NCI-H1105 (cell line): Measurements from ENCODE around the gene TNFAIP2.
"Not testable (repeated sequence)": the region's sequence is repeated elsewhere in the genome, so short reads cannot be mapped to it uniquely, and the experiment has no call there.

ENCODE experiments used
- DNase-seq: peaks from one replicate; lab custom pipeline; 2025; lab: John Stamatoyannopoulos, UW

The TNFAIP2 gene

DNA sequence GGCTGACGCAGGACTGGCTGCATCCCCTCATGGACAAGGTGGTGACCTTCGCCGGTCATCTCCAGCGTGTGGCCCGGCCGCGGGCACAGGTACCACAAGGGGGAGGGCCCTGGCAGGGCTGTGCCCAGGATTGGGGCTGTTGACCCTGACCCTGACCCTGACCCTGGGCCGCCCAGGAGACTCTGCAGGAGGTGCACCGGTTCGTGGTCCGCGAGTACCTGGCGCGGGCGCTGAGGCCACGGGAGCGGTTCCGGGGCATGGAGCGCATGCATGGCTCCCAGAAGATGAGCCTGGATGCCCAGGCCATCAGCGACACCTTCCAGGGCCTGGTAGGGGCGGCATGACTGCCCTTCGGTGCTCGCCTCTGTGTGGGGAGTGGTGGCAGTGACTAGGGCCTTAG is 15.8 kb upstream of the TNFAIP2 start:
- no peak for DNase-seq

DNA sequence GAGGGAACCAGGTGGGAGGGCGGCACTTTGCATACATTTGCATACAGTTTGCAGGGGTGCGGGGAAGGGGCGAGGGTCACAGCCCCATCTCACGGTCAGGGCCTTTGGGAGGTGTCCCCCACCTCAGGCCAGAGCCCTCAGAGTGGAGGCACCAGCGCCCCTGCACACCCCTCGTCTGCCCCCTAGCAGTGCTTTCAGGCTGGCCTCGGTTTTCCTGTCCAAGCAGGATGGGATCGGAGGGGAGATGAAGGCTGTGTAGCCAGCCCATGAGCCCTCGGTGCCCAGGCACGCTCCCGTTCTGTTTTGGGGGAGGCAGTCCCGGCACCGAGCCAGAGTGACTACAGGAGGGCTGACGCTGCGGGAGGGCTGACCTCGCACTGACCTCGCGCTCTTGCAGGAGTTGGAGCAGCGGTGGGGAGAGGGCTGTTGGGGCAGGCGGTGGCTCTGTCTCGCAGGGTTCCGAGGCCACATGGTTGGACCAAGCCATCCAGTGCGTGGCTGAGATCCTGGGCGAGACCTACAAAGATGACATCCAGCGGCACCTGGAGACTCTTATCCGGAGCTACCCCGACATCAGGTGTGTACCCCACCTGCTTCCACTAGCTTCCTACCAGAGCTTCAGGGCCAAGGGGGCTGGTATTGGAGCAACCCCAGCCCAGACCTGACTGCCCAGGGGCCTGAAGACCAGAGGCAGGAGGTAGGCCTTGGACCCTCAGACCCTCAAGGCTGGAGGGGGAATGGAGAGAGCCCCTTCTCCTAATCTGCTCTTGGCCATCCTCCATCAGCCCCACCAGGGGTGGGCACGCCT is 15.1 kb upstream of the TNFAIP2 start:
- no peak for DNase-seq

DNA sequence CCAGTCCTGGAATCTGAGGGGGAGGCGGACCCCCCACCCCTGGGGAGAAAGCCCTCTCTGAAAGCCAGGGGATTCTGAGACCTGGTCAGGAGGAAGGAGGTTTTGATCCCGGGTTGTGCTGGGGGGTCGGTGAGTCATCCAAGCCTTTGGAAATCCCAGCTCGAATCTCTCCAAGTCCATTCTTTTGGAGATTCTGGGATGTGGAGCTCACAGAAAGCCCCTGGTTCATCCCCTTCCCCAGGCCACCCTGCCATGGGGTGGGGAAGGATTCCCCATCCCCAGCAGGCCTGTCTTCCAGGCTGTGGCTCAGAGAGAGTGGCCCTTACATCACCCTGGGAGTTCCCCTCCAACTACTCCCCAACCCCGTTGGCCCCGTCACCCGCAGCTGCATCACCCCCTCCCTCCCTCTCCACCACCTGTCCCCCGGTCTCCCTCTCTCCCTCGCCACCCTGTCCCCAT is 14.5 kb upstream of the TNFAIP2 start:
- DNase-seq, result peak; percentile 18

DNA sequence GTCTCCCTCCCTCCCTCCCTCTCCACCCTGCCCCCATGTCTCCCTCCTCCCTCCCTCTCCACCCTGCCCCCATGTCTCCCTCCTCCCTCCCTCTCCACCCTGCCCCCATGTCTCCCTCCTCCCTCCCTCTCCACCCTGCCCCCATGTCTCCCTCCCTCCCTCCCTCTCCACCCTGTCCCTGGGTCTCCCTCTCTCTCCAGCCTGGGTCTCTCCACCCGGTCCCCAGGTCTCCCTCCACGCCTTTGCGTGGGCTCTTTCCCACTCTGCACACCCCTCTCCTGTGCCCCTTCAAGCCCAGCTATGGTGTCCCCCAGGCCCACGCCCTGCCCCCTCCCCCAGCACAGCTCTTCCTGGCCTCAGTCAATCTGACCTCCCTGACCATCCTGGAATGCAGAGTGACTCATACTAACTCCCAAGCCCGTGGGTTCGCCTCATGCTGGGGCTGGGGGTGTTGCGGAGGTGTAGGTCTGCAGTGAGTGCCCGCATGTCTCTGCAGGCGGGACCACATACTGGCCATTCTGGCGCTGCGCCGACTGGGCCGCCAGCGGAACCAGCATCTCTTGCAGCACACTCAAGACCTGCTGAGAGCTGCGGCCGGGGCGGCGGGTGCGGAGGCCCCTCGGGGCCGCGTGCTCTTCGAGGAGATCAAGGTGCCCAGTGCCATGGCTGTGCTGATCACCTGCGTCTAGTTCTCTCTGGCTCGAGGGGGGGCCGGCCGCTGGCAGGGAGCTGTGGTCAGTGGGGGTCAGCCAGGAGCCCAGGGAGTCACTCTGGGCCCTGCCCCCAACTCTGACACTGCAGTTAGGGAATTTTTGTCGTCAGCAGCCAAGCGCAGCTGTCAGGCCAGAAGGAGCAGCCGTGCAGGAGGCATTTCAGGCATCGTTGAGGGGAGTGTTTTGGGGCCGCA is 13.5 kb upstream of the TNFAIP2 start:
- DNase-seq, result no peak

DNA sequence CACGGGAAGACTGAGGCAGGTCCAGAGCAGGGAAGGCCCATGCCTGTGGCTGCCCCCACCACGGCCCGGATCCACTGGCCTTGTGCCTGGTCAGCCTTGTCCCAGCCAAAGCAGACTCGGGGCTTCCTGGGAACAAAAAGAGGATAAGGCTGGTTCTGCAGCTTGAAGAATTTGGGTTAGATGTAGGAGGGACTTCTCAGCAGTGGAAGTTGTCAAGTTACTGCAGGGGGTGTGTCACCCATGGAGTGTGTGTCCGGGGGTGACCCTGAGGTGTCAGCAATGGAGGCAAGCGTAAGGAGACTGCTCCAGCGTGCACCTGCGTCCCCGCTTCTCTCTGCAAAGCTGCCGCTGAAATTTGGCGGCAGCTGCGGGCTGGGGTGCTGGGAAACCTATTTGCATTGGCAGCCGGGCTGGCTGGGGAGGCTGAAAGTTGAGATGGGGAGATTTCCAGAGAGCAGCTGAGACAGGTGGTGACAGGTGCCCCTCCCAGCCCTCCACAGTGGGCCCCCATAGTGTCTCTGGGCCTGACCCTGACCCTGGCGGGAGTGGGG is 12.5 kb upstream of the TNFAIP2 start:
- DNase-seq, result no peak

DNA sequence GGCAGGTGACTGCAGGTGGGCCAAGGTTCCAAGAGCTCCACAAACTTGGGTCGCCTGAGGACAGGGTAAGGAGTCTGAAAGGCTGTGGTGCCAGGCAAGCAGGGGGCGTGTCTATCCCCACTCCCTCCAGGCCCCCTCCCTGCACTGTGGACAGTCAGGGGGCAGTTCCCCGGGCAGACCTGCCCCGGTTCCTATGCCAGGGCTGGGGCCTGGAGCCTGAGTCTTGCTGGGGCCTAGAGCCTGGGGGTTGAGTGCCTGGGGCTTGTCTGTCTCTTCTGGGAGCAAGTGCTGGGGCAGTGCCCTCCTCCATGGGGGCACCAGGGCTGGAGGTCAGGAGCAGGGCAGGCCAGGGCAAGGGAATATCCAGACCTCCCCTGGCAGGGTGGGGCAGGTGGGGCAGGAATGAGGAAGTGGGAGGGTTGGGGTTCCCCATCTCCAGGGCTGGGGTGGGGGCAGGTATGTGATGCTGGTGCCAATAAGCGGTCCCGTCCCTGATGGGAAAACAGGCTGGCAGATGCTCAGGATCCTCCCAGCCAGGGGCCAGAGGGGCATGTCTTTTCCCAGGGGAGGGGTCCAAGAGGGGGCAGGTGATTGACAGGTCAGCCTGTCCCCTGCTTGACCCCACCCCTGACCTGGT is 11.9 kb upstream of the TNFAIP2 start:
- DNase-seq, result no peak

DNA sequence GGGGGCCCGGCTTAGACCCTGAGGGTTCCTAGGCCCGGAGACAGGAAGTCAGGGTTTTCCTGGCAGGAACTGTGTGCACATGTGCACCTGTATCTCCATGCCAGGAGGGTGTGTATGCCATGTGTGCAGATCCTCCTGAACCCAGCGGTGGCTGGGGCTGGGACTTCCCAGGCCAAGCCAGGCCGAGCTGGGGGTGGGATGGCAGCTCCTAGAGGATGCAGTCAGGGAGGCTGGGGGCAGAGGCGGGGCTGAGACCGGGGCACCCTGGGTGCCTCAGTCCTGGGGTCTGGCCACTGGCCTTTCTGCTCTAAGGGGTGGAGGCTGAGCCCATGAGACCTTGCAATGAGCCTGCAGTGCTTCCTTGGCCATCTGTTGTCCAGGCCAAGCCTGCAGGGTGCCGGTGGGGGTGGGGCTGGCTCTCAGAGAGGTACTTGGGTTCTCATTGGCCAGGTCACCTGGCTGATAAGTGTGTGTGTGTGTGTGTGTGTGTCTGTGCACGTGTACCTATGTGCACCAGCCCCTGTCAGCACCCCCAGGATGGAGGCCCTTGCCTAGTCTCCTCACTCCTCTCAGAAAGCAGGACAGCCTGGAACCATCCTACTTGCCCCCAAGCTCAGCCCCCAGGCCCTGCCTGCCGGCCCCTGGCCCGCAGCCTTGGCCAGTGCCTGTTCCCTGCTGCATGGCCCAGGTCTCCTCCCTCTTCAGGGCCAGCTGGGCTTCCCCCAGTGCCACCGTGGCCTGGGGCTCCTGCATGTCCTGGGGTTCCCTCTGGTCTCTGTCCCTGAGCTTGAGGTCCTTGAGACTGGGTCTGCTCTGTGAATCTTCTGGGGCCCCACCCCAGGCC is 10.6 kb upstream of the TNFAIP2 start:
- no peak for DNase-seq

DNA sequence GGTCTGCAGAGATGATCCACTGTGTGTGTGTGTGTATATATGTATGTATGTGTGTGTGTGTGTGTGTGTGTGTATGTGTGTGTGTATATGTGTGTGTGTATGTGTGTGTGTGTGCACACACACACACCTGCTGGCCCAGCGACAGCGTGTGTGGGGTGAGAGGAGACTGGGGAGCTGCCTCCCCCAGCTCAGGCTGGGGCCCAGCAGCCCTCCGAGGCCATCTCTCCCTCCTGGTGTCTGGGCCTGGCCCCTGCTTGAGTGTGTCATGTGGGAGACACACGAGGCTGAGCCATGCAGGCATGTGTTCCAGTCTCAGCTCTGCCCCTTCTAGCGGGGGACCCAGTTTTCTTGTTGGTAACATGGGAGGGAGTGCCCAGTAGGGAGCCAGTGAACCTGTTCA is 10.0 kb upstream of the TNFAIP2 start:
- no peak for DNase-seq

DNA sequence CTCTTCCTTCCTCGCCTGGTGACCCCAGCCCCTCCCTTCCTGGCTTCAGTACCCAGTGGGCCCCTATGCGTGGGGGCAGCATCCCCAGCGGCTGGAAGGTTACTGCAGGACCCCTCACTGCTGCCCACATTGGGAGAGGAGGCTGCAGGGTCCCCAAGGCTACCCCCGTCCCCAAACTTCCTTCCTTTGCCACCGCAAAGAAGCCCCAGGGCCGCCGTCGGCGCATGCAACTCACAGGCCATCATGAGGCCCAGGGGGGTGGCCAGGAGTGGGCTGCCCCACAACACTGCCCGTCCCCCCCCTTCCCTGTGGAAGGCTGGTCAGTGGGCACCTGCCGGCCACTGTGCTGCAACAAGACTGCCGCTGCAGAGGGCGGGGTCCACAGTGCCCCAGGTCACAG is 9.5 kb upstream of the TNFAIP2 start:
- DNase-seq, result no peak

DNA sequence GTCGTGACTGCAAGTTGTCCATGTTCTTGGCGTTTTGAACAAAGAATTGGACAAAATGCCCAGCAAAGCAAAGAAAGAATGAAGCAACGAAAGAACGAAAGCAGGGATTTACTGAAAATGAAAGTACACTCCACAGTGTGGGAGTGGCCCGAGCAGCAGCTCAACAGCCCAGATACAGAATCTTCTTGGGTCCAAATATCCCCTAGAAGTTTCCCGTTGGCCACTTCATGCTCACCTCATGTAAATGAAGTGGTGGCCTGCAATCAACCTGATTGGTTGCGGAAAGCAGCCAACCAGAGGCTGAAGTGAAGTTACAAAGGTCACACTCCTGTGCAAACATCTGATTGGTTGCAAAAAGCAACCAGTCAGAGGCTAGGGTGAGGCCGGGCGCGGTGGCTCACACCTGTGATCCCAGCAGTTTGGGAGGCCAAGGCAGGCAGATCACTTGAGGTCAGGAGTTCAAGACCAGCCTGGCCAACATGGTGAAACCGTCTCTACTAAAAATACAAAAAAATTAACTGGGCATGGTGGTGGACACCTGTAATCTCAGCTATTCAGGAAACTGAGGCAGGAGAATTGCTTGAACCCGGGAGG is 8.1 kb upstream of the TNFAIP2 start:
- DNase-seq, result not testable (repeated sequence)

DNA sequence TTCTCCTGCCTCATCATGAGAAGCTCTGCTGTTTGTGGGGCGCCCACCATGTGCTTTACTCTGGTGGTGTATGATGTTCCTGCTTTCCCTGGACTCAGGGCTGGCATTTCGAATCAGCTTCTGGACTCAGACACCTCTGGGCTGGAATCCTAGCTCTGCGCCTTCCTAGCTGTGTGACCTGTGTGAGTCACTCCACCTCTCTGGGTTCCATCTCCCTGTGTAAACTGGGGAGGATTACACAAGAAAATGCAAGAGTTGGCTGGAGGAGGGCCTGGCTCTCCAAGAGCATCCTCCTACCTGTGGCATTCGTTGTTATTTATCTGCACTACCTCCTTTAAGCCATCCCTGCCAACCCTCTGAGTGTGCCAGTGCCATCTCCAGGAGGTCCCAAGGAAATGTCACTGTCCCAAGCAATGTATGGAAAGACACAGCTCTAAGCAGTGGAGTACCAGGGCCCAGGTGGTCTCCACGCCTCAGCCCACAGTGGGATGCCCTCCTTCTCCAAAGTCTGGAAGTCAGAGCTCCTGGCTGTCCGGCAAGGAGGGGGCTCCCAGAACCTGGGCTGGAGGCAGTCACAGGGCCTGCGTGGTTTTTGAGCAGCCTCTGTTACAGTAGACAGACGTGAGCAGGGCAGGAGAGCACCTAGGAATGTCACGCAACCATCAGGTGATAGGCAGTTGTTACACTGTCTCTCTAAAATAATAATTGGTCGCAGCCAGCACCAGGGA is 7.3 kb upstream of the TNFAIP2 start:
- no peak for DNase-seq

DNA sequence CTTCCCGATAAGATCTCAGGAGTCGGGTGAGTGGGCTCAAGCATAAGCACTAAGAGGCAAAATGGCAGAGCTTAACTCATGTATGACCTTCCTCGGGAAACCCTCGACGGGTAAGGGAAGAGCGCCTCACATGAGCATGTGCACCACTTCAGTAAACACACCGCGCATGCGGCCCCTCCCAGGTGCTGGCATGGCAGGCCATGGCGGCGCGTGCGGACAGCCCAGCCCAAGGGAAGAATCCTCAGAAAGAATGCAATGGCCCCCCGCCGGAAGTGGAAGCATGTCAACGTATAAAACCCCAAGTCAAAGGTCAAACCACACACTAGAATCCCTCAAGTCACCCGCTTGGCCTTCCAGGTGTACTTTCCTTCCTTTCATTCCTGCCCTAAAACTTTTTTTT is 6.6 kb upstream of the TNFAIP2 start:
- DNase-seq, result no peak

DNA sequence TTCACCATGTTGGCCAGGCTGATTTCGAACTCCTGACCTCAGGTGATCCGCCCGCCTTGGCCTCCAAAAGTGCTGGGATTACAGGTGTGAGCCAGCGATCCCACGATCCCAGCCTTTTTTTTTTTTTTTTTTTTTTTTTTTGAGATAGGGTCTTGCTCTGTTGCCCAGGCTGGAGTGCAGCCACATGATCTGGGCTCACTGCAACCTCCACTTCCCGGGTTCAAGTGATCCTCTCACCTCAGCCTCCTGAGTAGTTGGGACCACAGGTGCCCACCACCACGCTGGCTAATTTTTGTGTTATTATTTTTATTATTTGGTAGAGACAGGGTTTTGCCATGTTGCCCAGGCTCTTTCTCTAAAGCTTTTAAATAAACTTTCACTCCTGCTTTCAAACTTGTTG is 5.8 kb upstream of the TNFAIP2 start:
- DNase-seq, result not testable (repeated sequence)

DNA sequence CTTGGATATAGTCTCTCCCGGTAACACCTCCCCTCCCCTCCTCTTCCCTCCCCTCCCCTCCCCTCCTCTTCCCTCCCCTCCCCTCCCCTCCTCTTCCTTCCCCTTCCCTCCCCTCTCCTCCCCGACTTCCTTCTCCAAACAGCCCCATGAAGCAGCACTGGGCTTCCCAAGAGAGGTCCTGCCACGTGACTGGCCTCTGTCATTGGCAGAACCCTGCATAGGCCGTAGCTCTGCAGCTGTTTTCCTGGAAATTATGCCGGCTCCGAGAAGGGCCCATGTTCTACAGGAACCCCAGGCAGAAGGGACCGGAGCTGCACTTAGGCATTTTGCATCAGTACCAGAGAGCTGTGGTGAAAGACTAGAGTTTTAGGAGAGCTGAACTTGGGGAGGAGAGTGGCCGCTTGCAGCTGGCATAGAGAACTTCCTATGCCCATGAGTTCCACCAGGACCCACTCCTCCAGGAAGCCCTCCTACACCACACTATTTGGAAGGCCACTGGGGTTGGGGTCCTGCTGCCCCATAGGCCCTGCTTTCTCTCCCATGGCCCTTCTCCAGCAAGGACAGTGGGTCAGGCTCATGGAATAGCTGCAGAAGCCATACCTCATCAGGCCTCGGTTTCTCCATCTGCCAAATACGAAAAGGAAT is 5.1 kb upstream of the TNFAIP2 start:
- DNase-seq, result no peak

DNA sequence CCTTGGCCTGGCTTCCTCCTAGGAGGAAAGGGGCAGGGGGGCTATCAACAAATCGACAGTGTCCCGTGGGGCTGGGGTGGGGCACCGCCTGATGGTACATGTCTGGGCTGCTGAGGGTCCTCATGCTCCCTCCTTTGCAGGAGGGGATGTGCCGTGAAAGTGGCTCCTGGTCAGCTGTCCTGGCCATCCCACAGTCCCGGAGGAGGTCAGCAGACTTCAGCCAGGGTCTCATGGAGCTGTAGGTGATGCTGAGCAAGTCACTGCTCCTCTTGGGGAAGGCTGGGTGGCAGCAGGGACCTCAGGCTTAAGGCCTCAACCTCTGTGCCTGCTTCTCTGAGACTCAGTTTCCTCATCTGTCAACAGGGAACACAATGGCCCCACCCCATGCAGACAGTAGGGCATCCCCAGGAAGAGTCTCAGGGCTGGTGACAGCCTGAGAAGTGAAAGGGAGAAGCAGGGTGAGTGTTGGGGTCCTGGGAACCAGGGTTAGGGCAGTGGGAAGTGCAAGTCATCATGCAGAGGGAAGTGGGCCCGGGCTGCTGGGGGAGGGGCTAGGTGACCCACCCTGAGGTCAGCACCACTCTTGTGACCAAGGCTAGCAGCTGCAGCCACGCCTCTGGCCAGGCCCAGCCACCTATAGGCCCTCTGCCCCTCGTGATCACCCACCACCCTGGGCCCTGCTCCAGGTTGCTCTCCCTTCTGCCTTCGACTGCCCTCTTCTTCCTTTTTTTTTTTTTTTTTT is 4.4 kb upstream of the TNFAIP2 start:
- DNase-seq, result no peak

DNA sequence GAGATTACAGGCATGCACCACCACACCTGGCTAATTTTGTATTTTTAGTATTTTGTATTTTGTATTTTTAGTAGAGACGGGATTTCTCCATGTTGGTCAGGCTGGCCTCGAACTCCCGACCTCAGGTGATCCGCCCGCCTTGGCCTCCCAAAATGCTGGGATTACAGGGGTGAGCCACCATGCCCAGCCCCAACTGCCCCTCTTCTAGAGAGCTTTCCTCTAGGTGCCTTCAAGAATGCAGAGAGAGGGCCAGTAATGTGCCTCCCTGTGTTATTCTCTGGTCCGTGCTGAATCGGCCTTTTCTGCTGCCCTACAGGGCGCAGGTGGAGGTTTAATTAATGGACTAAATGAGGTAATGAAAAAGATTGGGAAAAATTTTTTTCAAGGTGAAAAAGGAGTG is 3.7 kb upstream of the TNFAIP2 start:
- DNase-seq, result not testable (repeated sequence)

DNA sequence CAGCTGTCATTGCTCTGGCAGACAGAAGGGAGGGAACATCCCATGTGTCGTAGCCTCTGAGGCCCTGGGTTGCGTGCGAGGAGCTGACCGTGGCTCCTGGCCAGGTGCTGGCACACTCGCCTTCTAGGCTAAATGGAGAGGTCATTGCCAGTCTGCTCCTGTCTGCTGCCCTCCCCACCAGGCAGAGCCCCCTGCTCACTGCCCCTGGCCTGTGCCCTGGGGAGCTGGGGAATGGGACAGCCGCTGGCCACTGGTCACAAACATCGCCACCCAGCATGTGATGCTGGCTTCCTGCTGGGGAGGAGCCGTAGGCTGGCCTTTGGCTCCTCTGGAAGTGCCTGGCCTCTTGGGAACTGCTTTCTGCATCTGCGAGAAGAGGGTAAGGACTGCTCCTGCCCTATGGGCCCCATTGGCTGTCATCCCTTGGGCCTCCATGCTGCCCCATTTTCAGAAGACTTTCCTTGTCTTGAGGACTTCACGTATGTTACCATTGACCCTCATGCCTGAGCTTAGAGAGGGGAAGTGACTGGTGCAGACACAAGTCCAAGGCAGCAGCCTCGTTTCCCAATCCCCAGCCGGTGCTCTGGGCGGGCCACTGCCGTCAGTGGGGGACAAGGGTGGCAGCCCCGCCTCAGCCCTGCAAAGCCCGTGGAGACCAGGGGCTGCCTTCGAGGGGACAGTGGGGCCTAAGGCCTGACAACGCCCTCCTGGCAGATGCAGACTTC is 2.0 kb upstream of the TNFAIP2 start:
- DNase-seq, result no peak

DNA sequence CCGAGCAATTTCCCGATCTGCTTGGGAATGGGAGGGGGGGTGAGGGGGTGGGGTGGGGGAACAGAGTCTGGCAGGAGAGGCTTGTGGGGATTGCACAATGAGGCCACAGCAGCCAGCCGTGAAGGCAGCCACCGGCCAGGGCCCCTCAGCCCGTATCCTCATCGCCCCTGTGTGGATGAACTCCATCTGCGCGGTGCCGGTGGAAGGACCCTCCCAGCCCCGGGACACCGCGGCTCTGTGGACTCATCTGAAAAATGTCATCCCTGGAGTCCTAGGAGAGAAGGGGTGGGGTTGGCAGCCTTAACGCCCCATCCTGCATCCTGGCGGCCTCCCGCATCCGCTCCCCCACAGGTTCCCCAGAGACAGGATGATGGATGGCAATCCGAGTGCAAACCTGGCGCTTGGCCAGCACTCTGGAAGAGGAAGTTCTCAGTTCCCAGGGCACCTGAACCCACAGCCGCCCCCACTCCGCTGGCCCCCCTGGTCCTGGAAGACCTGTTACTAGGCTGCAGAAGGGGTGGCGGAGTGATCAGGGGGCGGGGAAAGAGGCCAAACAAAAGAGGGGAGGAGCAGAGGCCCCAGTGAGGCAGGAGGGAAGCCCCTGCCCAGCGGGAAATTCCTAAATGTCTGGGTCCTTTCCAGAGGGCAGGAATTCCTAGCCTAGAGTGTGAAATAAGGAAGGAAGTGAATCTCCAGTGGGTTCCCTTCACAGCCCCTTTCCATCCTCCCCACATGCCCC is 1.2 kb upstream of the TNFAIP2 start:
- peak; percentile 99 for DNase-seq
